ENCODE data around the gene CENPF. TPM values are rescaled to one million over a fixed set of nuclear protein-coding genes. Genes with fewer than 3 reads are reported as not detected.

Gene CENPF
- total RNA-seq, 2 experiments from 2014 or later, result 70.6 to 79.4 TPM

- H3K36me3 Mint-ChIP-seq, result peaks cover 3% of the 10 kb centered on the region
- no peak overlapping the region for H3K27ac Mint-ChIP-seq
- peaks cover 1% of the 10 kb centered on the region for H3K9me3 Mint-ChIP-seq
- H3K27me3 Mint-ChIP-seq, result no peaks in the 10 kb centered on the region
- H3K4me3 Mint-ChIP-seq, result no peak overlapping the region
- no peaks in the 10 kb centered on the region for H3K4me1 Mint-ChIP-seq
- no peak for DNase-seq
Observed at GRCh38 chr1:214677945-214678344, 75.0 kb downstream of the CENPF start.

- no peak overlapping the region for H3K4me3 Mint-ChIP-seq
- no peak overlapping the region for H3K27ac Mint-ChIP-seq
- H3K27me3 Mint-ChIP-seq, result no peaks in the 10 kb centered on the region
- H3K4me1 Mint-ChIP-seq, result no peaks in the 10 kb centered on the region
- peaks cover 1% of the 10 kb centered on the region for H3K9me3 Mint-ChIP-seq
- no peak for DNase-seq
- H3K36me3 Mint-ChIP-seq, result peaks cover 3% of the 10 kb centered on the region
Observed at GRCh38 chr1:214678386-214678785, 75.4 kb downstream of the CENPF start.

GRCh38 chr1:214683621-214684020, 80.6 kb downstream of the CENPF start:
- Mint-ChIP-seq H3K36me3 (no peaks in the 10 kb centered on the region), H3K27ac (no peak overlapping the region), H3K4me3 (no peak overlapping the region), H3K9me3 (no peaks in the 10 kb centered on the region), H3K27me3 (no peaks in the 10 kb centered on the region), H3K4me1 (no peaks in the 10 kb centered on the region)
- no peak for DNase-seq

- Mint-ChIP-seq H3K27ac (no peak overlapping the region), H3K4me3 (no peak overlapping the region), H3K9me3 (no peaks in the 10 kb centered on the region), H3K27me3 (no peaks in the 10 kb centered on the region), H3K36me3 (no peaks in the 10 kb centered on the region), H3K4me1 (no peaks in the 10 kb centered on the region)
- DNase-seq, result no peak
Observed at GRCh38 chr1:214685906-214686305, 82.9 kb downstream of the CENPF start.

GRCh38 chr1:214686497-214686896, 83.5 kb downstream of the CENPF start:
- no peaks in the 10 kb centered on the region for H3K36me3 Mint-ChIP-seq
- no peak overlapping the region for H3K4me3 Mint-ChIP-seq
- no peaks in the 10 kb centered on the region for H3K4me1 Mint-ChIP-seq
- DNase-seq, result no peak
- no peak overlapping the region for H3K27ac Mint-ChIP-seq
- H3K27me3 Mint-ChIP-seq, result no peaks in the 10 kb centered on the region
- H3K9me3 Mint-ChIP-seq, result no peaks in the 10 kb centered on the region

- H3K36me3 Mint-ChIP-seq, result no peaks in the 10 kb centered on the region
- no peaks in the 10 kb centered on the region for H3K9me3 Mint-ChIP-seq
- no peak overlapping the region for H3K4me3 Mint-ChIP-seq
- no peak for DNase-seq
- H3K27ac Mint-ChIP-seq, result no peak overlapping the region
- H3K4me1 Mint-ChIP-seq, result no peaks in the 10 kb centered on the region
- H3K27me3 Mint-ChIP-seq, result no peaks in the 10 kb centered on the region
Observed at GRCh38 chr1:214688891-214689290, 85.9 kb downstream of the CENPF start.

GRCh38 chr1:214694769-214695168, 91.8 kb downstream of the CENPF start:
- H3K27ac Mint-ChIP-seq, result no peak overlapping the region
- no peaks in the 10 kb centered on the region for H3K9me3 Mint-ChIP-seq
- no peaks in the 10 kb centered on the region for H3K4me1 Mint-ChIP-seq
- no peak for DNase-seq
- H3K36me3 Mint-ChIP-seq, result no peaks in the 10 kb centered on the region
- no peaks in the 10 kb centered on the region for H3K27me3 Mint-ChIP-seq
- H3K4me3 Mint-ChIP-seq, result no peak overlapping the region

- H3K4me3 Mint-ChIP-seq, result no peak overlapping the region
- no peaks in the 10 kb centered on the region for H3K36me3 Mint-ChIP-seq
- no peak overlapping the region for H3K27ac Mint-ChIP-seq
- no peaks in the 10 kb centered on the region for H3K27me3 Mint-ChIP-seq
- no peaks in the 10 kb centered on the region for H3K4me1 Mint-ChIP-seq
- no peak for DNase-seq
- peaks cover 3% of the 10 kb centered on the region for H3K9me3 Mint-ChIP-seq
Observed at GRCh38 chr1:214698559-214698958, 95.6 kb downstream of the CENPF start.

- Mint-ChIP-seq H3K36me3 (peaks cover under 1% of the 10 kb centered on the region), H3K27me3 (no peaks in the 10 kb centered on the region), H3K27ac (no peak overlapping the region), H3K4me3 (no peak overlapping the region), H3K9me3 (peaks cover 14% of the 10 kb centered on the region), H3K4me1 (no peaks in the 10 kb centered on the region)
- no peak for DNase-seq
Observed at GRCh38 chr1:214700437-214700836, 97.4 kb downstream of the CENPF start.

- Mint-ChIP-seq H3K27me3 (no peaks in the 10 kb centered on the region), H3K4me3 (no peak overlapping the region), H3K4me1 (no peaks in the 10 kb centered on the region), H3K36me3 (peaks cover 2% of the 10 kb centered on the region), H3K9me3 (peaks cover 22% of the 10 kb centered on the region), H3K27ac (no peak overlapping the region)
- no peak for DNase-seq
Observed at GRCh38 chr1:214702556-214702955, 99.6 kb downstream of the CENPF start.

GRCh38 chr1:214707306-214708087, 104.5 kb downstream of the CENPF start:
- peaks cover 22% of the 10 kb centered on the region for H3K9me3 Mint-ChIP-seq
- H3K36me3 Mint-ChIP-seq, result peaks cover 2% of the 10 kb centered on the region
- H3K27ac Mint-ChIP-seq, result no peak overlapping the region
- no peak for DNase-seq
- no peaks in the 10 kb centered on the region for H3K4me1 Mint-ChIP-seq
- H3K4me3 Mint-ChIP-seq, result no peak overlapping the region
- H3K27me3 Mint-ChIP-seq, result no peaks in the 10 kb centered on the region

GRCh38 chr1:214708321-214708955, 105.4 kb downstream of the CENPF start:
- H3K36me3 Mint-ChIP-seq, result peaks cover 2% of the 10 kb centered on the region
- H3K4me1 Mint-ChIP-seq, result no peaks in the 10 kb centered on the region
- no peak overlapping the region for H3K27ac Mint-ChIP-seq
- H3K4me3 Mint-ChIP-seq, result no peak overlapping the region
- no peak for DNase-seq
- peaks cover 19% of the 10 kb centered on the region for H3K9me3 Mint-ChIP-seq
- no peaks in the 10 kb centered on the region for H3K27me3 Mint-ChIP-seq

GRCh38 chr1:214709241-214709640, 106.2 kb downstream of the CENPF start:
- peaks cover 2% of the 10 kb centered on the region for H3K36me3 Mint-ChIP-seq
- peaks cover 2% of the 10 kb centered on the region for H3K27me3 Mint-ChIP-seq
- no peaks in the 10 kb centered on the region for H3K4me1 Mint-ChIP-seq
- H3K27ac Mint-ChIP-seq, result no peak overlapping the region
- no peak overlapping the region for H3K4me3 Mint-ChIP-seq
- DNase-seq, result no peak
- H3K9me3 Mint-ChIP-seq, result peaks cover 18% of the 10 kb centered on the region

GRCh38 chr1:214712737-214713136, 109.7 kb downstream of the CENPF start:
- peaks cover 12% of the 10 kb centered on the region for H3K27me3 Mint-ChIP-seq
- peaks cover 2% of the 10 kb centered on the region for H3K36me3 Mint-ChIP-seq
- H3K4me3 Mint-ChIP-seq, result no peak overlapping the region

More at GRCh38 chr1:214712737-214713136, 109.7 kb downstream of the CENPF start:
- no peak for DNase-seq
- Mint-ChIP-seq H3K27ac (no peak overlapping the region), H3K4me1 (no peaks in the 10 kb centered on the region), H3K9me3 (peaks cover 3% of the 10 kb centered on the region)
